Muscle layer of duodenum (tissue), 2 donors: ENCODE results near the gene TSPAN33.
"Not testable (repeated sequence)": the region's sequence is repeated elsewhere in the genome, so short reads cannot be mapped to it uniquely, and the experiment has no call there.

Experiments used
- H3K27ac ChIP-seq: one replicate; pipeline ENCODE4 v1.7.0; 2013; ENCODE audit warnings: mild to moderate bottlenecking, low read length
- H3K27me3 ChIP-seq: one replicate; pipeline ENCODE4 v1.7.0; 2013; ENCODE audit warnings: low read depth, mild to moderate bottlenecking, control low read depth, low read length
- H3K36me3 ChIP-seq, 2 donors: one replicate each; pipeline ENCODE4 v1.7.0; 2013; ENCODE audit warnings: low read length in 2 of 2, control low read depth in 1 of 2, mild to moderate bottlenecking in 1 of 2; ENCODE audit not compliant: insufficient read depth in 2 of 2, control insufficient read depth in 1 of 2
- H3K4me1 ChIP-seq, 2 donors: one replicate each; pipeline ENCODE4 v1.7.0; 2013; ENCODE audit warnings: low read length in 2 of 2, mild to moderate bottlenecking in 2 of 2, control low read depth in 1 of 2, moderate library complexity in 1 of 2; ENCODE audit not compliant: insufficient read depth in 2 of 2, control insufficient read depth in 1 of 2
- H3K4me3 ChIP-seq, 2 donors: one replicate each; pipeline ENCODE4 v1.7.0; 2013; ENCODE audit warnings: low read length in 2 of 2, low read depth in 1 of 2, mild to moderate bottlenecking in 1 of 2
- H3K9me3 ChIP-seq, 2 donors: one replicate each; pipeline ENCODE4 v1.7.0; 2013; ENCODE audit warnings: low read length in 2 of 2, control low read depth in 1 of 2, mild to moderate bottlenecking in 1 of 2; ENCODE audit not compliant: control insufficient read depth in 1 of 2
- donor health status: healthy.

TSPAN33 gene

DNA sequence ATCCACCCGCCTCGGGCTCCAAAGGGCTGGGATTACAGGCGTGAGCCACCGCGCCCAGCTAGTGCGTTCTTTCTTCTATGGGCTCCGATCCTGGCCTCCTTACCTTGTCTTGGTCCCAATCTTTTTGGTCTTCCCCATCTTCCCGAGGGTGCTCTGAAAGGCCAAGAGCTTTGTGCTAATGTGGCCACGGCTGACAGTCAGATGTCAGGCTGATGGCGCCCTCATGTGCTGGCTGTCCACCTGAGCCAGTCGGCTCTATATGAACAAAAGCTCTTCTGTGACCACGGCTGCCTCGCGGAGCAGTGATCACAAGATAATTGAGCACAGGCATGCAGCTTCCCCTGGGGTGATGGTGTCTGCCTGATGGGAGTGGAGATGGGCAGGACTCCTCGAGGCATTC, 69.3 kb downstream of the TSPAN33 start:
- peaks cover 0 to 3% of the 10 kb centered on the region in 2 donors for H3K4me1 ChIP-seq
- H3K36me3 ChIP-seq = peaks cover 0 to 26% of the 10 kb centered on the region in 2 donors
- H3K27ac ChIP-seq = no peak overlapping the region
- no peaks in the 10 kb centered on the region for H3K9me3 ChIP-seq
- H3K27me3 ChIP-seq = no peaks in the 10 kb centered on the region
- H3K4me3 ChIP-seq = no peak overlapping the region

DNA sequence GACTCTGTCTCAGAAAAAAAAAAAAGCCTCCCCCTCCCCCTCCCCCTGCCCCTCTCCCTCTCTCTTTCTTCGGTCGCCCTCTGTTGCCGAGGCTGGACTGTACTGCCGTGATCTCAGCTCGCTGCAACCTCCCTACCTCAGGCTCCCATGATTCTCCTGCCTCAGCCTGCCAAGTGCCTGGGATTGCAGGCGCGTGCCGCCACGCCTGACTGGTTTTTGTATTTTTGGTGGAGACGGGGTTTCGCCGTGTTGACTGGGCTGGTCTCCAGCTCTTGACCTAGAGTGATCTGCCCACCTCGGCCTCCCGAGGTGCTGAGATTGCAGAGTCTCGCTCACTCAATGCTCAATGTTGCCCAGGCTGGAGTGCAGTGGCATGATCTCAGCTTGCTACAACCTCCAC, 71.2 kb downstream of the TSPAN33 start:
- peaks cover 0 to 19% of the 10 kb centered on the region in 2 donors for H3K36me3 ChIP-seq
- H3K27me3 ChIP-seq, H3K9me3 ChIP-seq, H3K27ac ChIP-seq, H3K4me3 ChIP-seq, H3K4me1 ChIP-seq: not testable (repeated sequence)

DNA sequence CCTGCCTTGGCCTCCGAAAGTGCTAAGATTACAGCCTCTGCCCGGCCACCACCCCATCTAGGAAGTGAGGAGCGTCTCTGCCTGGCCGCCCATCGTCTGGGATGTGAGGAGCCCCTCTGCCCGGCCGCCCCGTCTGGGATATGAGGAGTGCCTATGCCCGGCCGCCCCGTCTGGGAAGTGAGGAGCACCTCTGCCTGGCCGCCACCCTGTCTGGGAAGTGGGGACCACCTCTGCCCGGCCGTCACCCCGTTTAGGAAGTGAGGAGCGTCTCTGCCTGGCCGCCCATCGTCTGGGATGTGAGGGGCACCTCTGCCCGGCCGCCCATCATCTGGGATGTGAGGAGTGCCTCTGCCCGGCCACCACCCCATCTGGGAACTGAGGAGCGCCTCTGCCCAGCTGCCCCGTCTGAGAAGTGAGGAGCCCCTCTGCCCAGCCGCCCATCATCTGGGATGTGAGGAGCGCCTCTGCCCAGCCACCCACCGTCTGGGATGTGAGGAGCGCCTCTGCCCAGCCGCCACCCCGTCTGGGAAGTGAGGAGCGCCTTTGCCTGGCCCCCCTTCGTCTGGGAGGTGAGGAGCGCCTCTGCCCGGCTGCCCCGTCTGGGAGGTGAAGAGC, 71.7 kb downstream of the TSPAN33 start:
- not testable (repeated sequence) for H3K27ac ChIP-seq, H3K9me3 ChIP-seq, H3K4me3 ChIP-seq, H3K4me1 ChIP-seq, H3K27me3 ChIP-seq
- H3K36me3 ChIP-seq = peaks cover 0 to 17% of the 10 kb centered on the region in 2 donors

DNA sequence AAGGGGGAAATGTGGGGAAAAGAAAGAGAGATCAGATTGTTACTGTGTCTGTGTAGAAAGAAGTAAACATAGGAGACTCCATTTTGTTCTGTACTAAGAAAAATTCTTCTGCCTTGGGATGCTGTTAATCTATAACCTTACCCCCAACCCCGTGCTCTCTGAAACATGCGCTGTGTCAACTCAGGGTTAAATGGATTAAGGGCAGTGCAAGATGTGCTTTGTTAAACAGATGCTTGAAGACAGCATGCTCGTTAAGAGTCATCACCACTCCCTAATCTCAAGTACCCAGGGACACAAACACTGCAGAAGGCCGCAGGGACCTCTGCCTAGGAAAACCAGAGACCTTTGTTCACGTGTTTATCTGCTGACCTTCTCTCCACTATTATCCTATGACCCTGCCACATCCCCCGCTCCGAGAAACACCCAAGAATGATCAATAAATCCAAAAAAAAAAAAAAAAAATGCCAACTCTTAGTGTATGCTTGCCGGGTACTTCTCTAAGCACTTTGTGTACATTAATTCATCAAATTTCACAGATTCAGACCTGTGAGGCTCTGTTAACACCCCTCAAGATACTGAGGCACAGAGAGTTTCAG, 72.4 kb downstream of the TSPAN33 start:
- H3K36me3 ChIP-seq, H3K27ac ChIP-seq, H3K27me3 ChIP-seq, H3K9me3 ChIP-seq, H3K4me3 ChIP-seq, H3K4me1 ChIP-seq: not testable (repeated sequence)

DNA sequence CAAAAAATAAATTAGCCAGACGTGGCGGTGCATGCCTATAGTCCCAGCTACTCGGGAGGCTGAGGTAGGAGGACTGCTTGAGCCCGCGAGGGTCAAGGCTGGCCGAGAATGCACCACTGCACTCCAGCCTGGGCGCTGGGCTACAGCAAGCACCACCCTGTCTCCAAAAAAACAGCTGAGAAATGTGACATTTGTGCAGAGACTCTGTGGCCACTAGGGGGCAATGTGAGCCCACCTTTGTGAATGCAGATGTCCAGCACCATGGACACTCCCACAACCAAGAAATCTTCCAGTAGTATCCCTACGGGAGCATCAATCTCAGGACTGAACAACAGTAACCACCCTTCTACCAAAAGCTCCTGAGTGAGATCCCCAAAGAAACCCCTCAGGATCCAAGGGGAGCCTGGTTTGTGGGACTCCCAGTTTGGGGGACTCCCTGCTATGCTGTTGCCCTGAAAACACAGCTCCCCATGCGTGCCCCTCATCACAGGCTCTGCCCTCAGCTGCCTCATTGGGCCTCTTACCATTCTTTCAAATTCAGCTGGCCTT, 74.1 kb downstream of the TSPAN33 start:
- no peaks in the 10 kb centered on the region for H3K36me3 ChIP-seq
- H3K4me3 ChIP-seq = no peak overlapping the region
- no peaks in the 10 kb centered on the region for H3K9me3 ChIP-seq
- no peaks in the 10 kb centered on the region for H3K27me3 ChIP-seq
- peaks cover 0 to 3% of the 10 kb centered on the region in 2 donors for H3K4me1 ChIP-seq
- no peak overlapping the region for H3K27ac ChIP-seq

DNA sequence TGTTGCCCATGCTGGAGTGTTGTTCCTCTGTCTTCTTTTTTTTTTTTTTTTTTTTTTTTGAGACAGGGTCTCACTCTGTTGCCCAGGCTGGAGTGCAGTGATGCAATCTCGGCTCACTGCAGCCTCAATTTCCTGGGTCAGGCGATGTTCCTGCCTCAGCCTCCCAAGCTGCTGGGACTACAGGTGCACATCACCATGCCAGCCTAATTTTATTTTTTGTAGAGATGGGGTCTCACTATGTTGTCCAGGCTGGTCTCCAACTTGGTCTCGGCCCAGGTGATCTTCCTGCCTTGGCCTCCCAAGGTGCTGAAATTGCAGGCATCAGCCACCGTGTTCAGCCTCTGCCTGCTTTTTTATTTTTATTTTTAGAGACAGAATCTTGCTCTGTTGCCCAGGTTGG, 74.7 kb downstream of the TSPAN33 start:
- H3K27me3 ChIP-seq, H3K36me3 ChIP-seq, H3K4me1 ChIP-seq, H3K9me3 ChIP-seq, H3K4me3 ChIP-seq, H3K27ac ChIP-seq: not testable (repeated sequence)
